Lung (tissue), 12 donors: ENCODE results near the gene LRTM1. TPM values are rescaled to one million over a fixed set of nuclear protein-coding genes. Genes with fewer than 3 reads are reported as not detected.
A peak's percentile ranks its signal among the peaks of the same experiment; 100 is the strongest.

Experiments
- ATAC-seq: fragments of 200-7000 bp; cut with Tn5 transposase; one replicate; pipeline ENCODE4 v1.9.1; 2020; ENCODE audit warnings: moderate number of reproducible peaks; ENCODE audit not compliant: insufficient read depth, low FRiP score
- DNase-seq, 3 donors: peaks; one replicate each; pipeline ENCODE4 v3.0.0-alpha.2; 2013 to 2017
- H3K27ac ChIP-seq, 2 donors: one replicate each; pipeline ENCODE4 v1.5.1; 2013; ENCODE audit warnings: mild to moderate bottlenecking in 2 of 2, moderate library complexity in 2 of 2, control low read depth in 1 of 2, inconsistent platforms in 1 of 2, low read depth in 1 of 2, low read length in 1 of 2
- H3K27me3 ChIP-seq, 3 donors: one replicate each; pipeline ENCODE4 v1.5.1; 2013; ENCODE audit warnings: low read length in 2 of 3; ENCODE audit not compliant: control insufficient read depth in 3 of 3, insufficient read depth in 3 of 3
- H3K36me3 ChIP-seq, 4 donors: one replicate each; pipeline ENCODE4 v1.5.1; 2013; ENCODE audit warnings: low read length in 4 of 4, mild to moderate bottlenecking in 1 of 4, moderate library complexity in 1 of 4; ENCODE audit not compliant: control insufficient read depth in 4 of 4, insufficient read depth in 4 of 4
- H3K4me1 ChIP-seq, 5 donors: one replicate each; pipeline ENCODE4 v1.5.1; 2013; ENCODE audit warnings: low read length in 5 of 5, mild to moderate bottlenecking in 2 of 5, moderate library complexity in 1 of 5; ENCODE audit not compliant: control insufficient read depth in 5 of 5, insufficient read depth in 5 of 5
- H3K4me3 ChIP-seq: one replicate; pipeline ENCODE4 v1.5.1; 2013; ENCODE audit warnings: mild to moderate bottlenecking, control low read depth, moderate library complexity
- H3K9ac ChIP-seq, 2 donors: one replicate each; pipeline ENCODE4 v1.5.1; 2013; ENCODE audit warnings: low read length in 2 of 2, control low read depth in 1 of 2; ENCODE audit not compliant: insufficient read depth in 1 of 2
- H3K9me3 ChIP-seq, 4 donors: one replicate each; pipeline ENCODE4 v1.5.1; 2013; ENCODE audit warnings: low read length in 3 of 4, mild to moderate bottlenecking in 1 of 4, moderate library complexity in 1 of 4; ENCODE audit not compliant: control insufficient read depth in 4 of 4, insufficient read depth in 3 of 4
- CTCF ChIP-seq: IDR thresholded peaks from 2 replicates; pipeline ENCODE4 v1.5.1; 2012; ENCODE audit warnings: mild to moderate bottlenecking; ENCODE audit errors: control extremely low read depth, extremely low read depth
- WGBS, 2 donors: extraction: QIAGEN DNeasy Blood & Tissue Kit; methylation state at CpG; one replicate each; pipeline ENCODE4 v1.1.7; 2013; 5-methylcytosine and 5-hydroxymethylcytosine counted together
- polyA plus RNA-seq, 2 donors: library from polyadenylated mRNA; stranded (reverse); fragments of 200-250 nt; gene quantifications; one replicate each; pipeline ENCODE4 v1.2.1, GENCODE V29; 2013
- total RNA-seq, 2 donors: library from RNA; depleted of rRNA in 1 of 2; stranded (reverse); fragments of >200 nt in 1 of 2; gene quantifications; one replicate each; pipeline ENCODE4 v1.2.1, GENCODE V29; 2014 to 2021
- donor health status: control.
- donor health status: control.
- donor health status: Bipolar disorder and iron deficiency.
- donor health status: healthy.
- donor health status: DM: yes; HTN: yes; CAD: no.

Gene LRTM1
- total and polyA plus RNA-seq, 4 donors = not detected

GRCh38 chr3:54915181-54915580, 12.7 kb downstream of the LRTM1 start:
- DNase-seq (peak in 1 of 3 donors; percentile 22), ATAC-seq (no peak)
- Histone ChIP-seq H3K27ac (no peak overlapping the region), H3K9ac (no peak overlapping the region), H3K27me3 (peaks cover 0 to 4% (median 0%) of the 10 kb centered on the region in 3 donors), H3K9me3 (peaks cover 0 to 3% (median 2%) of the 10 kb centered on the region in 4 donors), H3K36me3 (no peaks in the 10 kb centered on the region), H3K4me3 (no peak overlapping the region), H3K4me1 (peaks cover 0 to 12% (median 0%) of the 10 kb centered on the region in 5 donors)
- no peak for TF ChIP-seq CTCF
- 44 to 61% methylated on average over 4 of the region's 4 CpGs for WGBS, 2 donors

DNA sequence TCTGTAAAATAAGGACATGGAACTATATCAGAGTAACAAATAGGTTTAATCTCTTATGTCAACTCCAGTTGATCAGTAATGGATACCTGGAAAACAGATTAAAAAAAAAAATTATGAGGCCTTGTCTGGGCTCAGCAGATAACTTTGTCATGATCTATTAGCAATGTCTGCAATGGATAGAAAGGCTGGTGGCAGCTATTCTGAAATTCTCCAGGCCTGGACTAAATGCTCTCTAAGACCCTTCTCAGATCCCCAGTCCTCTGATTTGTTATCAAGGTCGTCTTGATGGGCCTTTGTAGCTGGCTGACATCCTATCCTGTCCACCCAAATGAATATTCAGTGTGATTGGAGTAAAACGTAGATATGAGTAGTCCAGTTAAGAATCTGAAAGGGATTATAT, 13.7 kb downstream of the LRTM1 start:
- H3K36me3 ChIP-seq = no peaks in the 10 kb centered on the region
- 57 to 61% methylated on average over 2 of the region's 2 CpGs for WGBS, 2 donors
- no peak for TF ChIP-seq CTCF

GRCh38 chr3:54909191-54909590, 18.7 kb downstream of the LRTM1 start:
- Histone ChIP-seq H3K4me3 (no peak overlapping the region), H3K9ac (no peak overlapping the region), H3K4me1 (no peaks in the 10 kb centered on the region), H3K27ac (no peak overlapping the region), H3K27me3 (no peaks in the 10 kb centered on the region), H3K36me3 (no peaks in the 10 kb centered on the region), H3K9me3 (peaks cover 0 to 3% (median 2%) of the 10 kb centered on the region in 4 donors)
- ATAC-seq = no peak
- no peak for DNase-seq
- WGBS, 2 donors = 88 to 93% methylated on average over 2 of the region's 2 CpGs
- no peak for TF ChIP-seq CTCF

More for the DNA sequence above, 13.7 kb downstream of the LRTM1 start:
- H3K4me3 ChIP-seq = no peak overlapping the region
- H3K9me3 ChIP-seq = peaks cover 0 to 3% (median 2%) of the 10 kb centered on the region in 4 donors
- no peak for DNase-seq
- no peak overlapping the region for H3K9ac ChIP-seq
- peaks cover 0 to 12% (median 0%) of the 10 kb centered on the region in 5 donors for H3K4me1 ChIP-seq
- H3K27ac ChIP-seq = no peak overlapping the region
- H3K27me3 ChIP-seq = peaks cover 0 to 4% (median 0%) of the 10 kb centered on the region in 3 donors
- no peak for ATAC-seq

- TF ChIP-seq CTCF = no peak
- 97 to 98% methylated on average over 2 of the region's 2 CpGs for WGBS, 2 donors
- ATAC-seq = no peak
- Histone ChIP-seq H3K9me3 (peaks cover 0 to 2% (median under 1%) of the 10 kb centered on the region in 4 donors), H3K27me3 (no peaks in the 10 kb centered on the region), H3K27ac (no peak overlapping the region), H3K4me3 (no peak overlapping the region), H3K9ac (no peak overlapping the region), H3K36me3 (no peaks in the 10 kb centered on the region), H3K4me1 (peaks cover 0 to 10% (median 1%) of the 10 kb centered on the region in 5 donors)
- no peak for DNase-seq
Observed at GRCh38 chr3:54906763-54907162, 21.1 kb downstream of the LRTM1 start.
